Motor neuron (in vitro differentiated cells): Measurements from ENCODE around the gene CHRNA3. TPM values are rescaled to one million over a fixed set of nuclear protein-coding genes. Genes with fewer than 3 reads are reported as not detected.

Experiments used
- total RNA-seq, 8 experiments: library from RNA; unstranded; fragments of 300-600 nt; gene quantifications; 2 replicates each; pipeline versions ENCODE4 v1.2.3 to v1.2.4, GENCODE V29; 2022

Gene CHRNA3
- total RNA-seq, 8 experiments from 2014 or later, result 0.20 to 57.4 (median 11.1) TPM

Other genes with a start within 250 kb of the CHRNA3 start
- gene IREB2, start 182.8 kb downstream of the CHRNA3 start, total RNA-seq, result 10 to 100 TPM; 27.1 to 74.6 (median 33.3) TPM
- gene HYKK, start 113.4 kb downstream of the CHRNA3 start, total RNA-seq, result 1 to 10 TPM in 6 of 8 experiments, under 1 TPM in 2; 0.43 to 5.8 (median 3.6) TPM
- 100 to 1,000 TPM; 181 to 384 (median 262) TPM for gene PSMA4, start 80.6 kb downstream of the CHRNA3 start, total RNA-seq
- gene CHRNA5, start 55.5 kb downstream of the CHRNA3 start, total RNA-seq, result 1 to 10 TPM in 7 of 8 experiments, under 1 TPM in 1; 0.81 to 7.6 (median 4.0) TPM
- gene CHRNB4, start 20.2 kb upstream of the CHRNA3 start, total RNA-seq, result 1 to 10 TPM in 6 of 8 experiments, under 1 TPM in 2; 0.31 to 8.7 (median 3.4) TPM
- 1 to 10 TPM; 2.1 to 9.6 (median 4.3) TPM for gene ADAMTS7, start 190.5 kb upstream of the CHRNA3 start, total RNA-seq